ENCODE measurements around the gene CDH2.

CDH2 gene

DNA sequence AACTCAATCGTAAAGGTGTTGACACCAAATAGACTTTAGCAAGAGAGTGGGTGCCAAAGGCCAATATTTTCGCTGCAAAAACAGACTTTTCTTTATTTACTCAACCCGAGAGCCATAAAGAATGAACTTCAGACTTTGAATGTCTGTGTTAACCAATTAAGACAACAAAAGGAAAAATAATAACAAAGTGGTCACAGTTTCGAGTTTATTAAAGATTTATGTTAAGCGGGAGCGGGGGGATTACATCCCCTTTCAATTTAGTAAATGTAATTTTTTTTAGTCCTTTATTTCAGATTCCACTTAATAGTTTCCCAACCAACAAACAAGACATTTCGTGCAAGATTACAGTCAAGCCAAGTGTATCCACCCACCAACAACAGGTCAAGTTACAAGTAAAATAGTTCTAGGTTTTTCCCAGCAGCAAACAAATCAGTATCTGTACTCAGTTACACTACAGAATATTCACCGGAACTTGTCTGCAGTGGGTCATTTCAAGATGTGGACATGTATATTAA lies 9.0 kb downstream of the CDH2 start:
- DNase-seq, result no peak

DNA sequence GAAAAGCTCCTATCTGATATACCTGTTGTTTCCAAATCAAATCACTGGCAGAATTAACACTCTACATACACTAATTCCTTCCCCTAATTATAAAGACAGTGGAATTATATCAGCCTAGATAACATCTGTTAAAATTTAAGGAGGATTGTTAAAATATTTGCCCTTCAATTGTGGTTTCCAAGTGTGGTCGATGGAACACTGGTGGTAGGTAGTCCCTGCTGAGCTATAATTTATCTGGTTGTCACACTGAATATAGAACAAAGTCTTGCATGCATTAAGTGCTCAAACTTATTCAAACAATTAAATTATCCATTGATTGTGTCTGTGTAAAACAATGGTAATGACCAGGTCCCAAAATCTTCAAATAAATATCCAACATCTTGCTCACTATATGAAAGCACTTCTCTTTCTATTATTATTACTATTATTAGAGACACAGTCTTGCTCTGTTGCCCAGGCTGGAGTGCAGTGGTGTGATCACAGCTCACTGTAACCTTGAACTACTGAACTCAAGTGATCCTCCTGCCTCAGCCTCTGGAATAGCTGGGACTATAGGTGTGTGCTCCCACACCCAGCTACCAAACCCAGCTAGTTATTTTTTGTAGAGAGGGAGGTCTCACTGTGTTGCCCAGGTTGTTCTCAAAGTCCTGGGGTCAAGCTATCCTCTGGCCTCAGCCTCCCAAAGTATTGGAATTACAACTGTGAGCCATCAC lies 12.0 kb downstream of the CDH2 start:
- DNase-seq, result no peak

- DNase-seq, result no peak
Measured at GRCh38 chr18:28163201-28163775, 13.6 kb downstream of the CDH2 start.

DNA sequence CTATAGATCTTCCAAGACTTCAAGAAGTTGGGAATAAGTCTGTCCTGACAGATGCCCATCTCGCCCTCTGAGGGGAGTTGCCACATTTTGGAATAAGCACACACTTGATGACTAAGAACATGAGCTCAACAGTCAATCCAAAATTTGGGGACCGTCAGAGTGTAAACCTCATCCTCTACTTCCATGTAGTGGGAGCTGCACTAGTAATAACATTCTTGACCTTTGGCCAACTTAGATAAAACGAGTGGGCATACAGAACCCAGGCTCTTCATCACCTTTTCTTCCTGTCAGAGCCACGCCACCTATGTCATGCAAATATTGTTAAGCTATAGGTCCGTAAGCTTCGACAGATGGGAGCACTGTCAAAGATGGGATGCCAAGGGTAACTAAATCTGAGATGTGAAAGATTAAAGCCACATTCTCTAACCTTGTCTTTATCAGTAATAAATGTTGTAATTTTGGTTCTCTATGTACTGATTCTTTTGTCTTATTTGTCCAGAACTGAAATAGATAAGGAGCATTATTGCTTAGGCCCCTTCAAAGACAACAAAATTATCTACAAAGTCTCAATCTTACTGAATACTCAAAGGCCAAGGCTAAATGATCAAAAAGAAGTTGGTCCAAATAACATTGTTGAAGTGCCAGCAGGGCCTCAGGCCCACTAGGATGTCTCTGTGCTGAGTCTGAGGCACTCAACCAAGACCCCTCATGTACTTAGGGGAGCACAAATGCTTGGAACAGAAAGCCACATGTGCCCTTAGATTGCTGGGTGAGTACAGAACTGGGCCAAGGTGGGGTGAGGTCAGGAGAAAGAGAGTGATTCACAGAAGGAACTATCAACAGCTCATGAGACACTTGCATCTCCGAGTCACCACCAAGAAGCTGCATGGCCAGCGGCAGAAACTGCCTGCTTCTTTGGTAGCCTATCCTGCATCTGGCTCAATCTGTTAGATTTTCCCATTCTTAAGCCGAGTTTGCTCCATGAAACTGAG lies 15.0 kb downstream of the CDH2 start:
- no peak for DNase-seq

- no peak for DNase-seq
Measured at GRCh38 chr18:28159055-28159454, 17.9 kb downstream of the CDH2 start.

- no peak for DNase-seq
Measured at GRCh38 chr18:28158083-28158581, 18.8 kb downstream of the CDH2 start.

- peak; percentile 33 for DNase-seq
Measured at GRCh38 chr18:28153485-28154065, 23.4 kb downstream of the CDH2 start.

DNA sequence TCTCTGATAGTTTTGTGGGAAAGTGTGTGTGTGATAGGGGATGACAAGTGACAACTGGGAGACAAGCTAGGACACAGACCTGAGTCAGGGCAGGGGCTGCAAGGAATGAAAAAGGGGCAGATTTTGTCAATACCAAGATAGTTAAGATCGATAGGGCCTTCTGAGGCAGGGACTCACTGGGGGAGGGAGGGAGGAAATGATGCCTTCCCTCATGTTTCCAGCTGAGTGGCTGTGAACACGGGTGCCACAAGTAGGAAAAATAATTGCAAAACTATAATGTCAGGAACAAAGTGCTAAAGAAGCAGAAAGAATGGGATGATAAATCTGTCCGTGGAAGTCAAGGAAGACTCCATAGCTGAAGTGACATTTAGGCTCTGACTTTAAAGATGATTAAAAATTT lies 24.2 kb downstream of the CDH2 start:
- no peak for DNase-seq

DNA sequence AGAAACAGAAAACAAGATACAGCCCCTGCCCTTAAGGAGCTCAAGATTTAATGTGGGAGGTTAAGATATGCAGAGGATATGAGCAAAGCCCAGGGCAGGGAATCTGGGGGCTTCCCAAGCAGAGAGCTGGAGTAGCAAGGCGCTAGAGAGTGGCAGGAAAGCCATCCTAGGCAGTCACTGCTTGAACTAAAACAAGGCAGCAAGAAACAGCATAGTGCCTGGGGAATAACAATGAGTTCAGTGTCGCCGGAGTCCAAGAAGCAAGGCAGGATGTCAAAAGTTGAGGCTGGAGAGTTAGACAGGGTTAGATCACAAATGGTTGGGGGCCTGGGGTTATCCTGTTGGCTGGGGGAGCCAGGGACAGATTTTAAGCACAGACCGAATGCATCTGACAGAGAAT lies 24.6 kb downstream of the CDH2 start:
- no peak for DNase-seq

DNA sequence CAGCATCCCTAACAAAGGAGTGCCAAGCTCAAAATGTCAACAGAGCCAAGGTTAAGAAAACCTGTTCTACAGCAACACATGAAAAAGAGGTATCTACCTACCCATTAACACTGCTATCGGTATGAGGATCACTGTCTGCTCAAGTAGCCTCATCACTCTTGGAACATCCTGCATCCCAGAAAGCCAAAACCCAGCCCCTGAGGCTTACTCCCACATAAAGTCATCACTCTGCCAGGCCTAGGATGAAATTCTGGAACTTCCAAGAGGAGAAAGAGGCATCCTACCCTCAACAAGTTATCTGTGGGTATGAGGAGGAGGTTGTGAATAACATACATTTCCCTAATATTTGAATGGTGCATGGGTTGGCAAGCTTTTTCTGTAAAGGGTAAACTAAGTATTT lies 25.5 kb downstream of the CDH2 start:
- no peak for DNase-seq

- no peak for DNase-seq
Measured at GRCh38 chr18:28150925-28151324, 26.0 kb downstream of the CDH2 start.

- no peak for DNase-seq
Measured at GRCh38 chr18:28149810-28150420, 27.0 kb downstream of the CDH2 start.

DNA sequence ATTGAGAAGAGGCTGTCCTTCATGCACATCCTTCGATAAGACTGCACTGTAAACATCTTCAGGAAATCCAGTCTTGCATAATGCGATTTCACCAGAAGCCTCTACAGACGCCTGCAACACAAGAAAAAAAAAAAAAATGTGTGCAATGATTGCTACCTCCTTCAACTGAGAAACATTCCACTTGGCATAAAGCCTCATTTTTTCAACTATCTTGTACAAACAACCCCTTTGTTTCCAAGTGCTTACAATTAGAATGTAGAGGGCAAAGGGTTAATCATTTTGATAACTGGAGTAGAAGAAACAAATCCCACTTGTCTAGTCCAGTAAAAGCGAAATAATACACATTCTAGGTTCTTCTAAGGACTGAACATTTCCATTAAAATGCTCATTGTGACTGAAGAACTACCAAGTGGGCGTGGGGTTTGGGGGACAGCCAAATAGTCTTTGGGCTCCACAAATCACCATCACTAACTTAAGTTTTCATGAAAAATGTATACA lies 29.2 kb downstream of the CDH2 start:
- no peak for DNase-seq

DNA sequence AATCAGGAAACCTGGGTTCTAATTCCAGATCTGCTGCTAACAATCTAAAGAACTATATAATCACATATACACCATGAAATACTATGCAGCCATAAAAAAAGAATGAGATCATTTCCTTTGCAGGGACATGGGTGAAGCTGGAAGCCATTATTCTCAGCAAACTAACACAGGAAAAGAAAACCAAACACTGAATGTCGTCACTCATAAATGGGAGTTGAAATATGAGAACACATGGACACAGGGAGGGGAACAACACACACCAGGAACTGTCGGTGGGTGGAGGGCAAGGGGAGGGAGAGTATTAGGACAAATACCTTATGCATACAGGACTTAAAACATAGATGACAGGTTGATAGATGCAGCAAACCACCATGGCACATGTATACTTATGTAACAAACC lies 33.2 kb downstream of the CDH2 start:
- no peak for DNase-seq

DNA sequence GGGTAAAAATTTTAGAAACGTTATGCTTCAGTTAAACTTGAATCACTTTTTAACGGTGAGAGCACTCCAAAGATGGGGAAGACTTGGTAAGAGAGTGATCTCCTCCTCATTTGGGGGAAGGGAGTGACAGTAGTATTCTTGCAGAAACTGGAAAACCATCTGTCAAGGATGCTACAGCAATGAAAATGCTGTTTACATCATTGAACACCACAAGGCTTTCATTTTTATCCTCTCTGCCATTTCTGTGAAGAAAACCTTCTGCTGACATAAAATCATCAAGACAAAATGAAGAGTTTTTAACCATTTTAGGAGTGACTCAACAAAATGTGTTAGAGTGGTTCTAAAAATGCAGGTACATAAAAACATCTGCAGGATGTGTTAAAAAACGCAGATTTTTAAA lies 38.1 kb downstream of the CDH2 start:
- DNase-seq, result no peak

- no peak for DNase-seq
Measured at GRCh38 chr18:28136071-28136470, 40.9 kb downstream of the CDH2 start.

DNA sequence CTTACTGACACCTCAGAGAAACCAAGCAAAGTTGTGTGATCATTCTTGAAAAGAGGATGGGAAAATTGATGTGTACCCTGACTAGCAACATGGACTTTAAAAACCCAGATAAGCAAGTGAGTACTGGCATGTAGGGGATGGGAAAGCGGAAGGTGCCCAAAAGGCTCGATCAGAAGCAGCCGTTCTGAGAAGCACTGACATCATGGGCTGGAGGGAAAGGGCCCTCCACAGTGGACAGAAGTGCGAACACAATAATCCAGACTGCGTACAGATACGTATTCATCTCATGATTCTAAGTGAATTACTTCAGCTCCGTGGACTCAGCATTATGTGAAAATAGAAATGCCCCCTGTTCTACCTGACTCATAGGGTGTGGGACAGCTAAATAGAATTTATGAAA lies 42.2 kb downstream of the CDH2 start:
- DNase-seq, result no peak

- no peak for DNase-seq
Measured at GRCh38 chr18:28132084-28132483, 44.8 kb downstream of the CDH2 start.

DNA sequence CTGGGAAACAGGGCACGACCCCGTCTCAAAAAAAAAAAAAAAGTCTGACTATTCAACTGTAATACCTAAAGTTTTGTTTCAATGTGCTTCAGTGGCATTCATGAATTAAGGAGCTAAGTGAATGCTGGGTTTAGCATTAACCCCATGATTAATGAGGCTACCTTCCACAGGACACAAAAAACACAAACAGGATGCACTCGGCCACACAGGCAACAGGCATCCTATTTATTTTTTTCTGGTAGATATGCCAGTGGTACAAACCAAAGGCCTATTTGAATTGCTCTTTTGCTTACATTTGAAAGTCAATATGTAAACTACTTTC lies 48.3 kb downstream of the CDH2 start:
- no peak for DNase-seq

- no peak for DNase-seq
Measured at GRCh38 chr18:28127763-28128658, 48.9 kb downstream of the CDH2 start.

DNA sequence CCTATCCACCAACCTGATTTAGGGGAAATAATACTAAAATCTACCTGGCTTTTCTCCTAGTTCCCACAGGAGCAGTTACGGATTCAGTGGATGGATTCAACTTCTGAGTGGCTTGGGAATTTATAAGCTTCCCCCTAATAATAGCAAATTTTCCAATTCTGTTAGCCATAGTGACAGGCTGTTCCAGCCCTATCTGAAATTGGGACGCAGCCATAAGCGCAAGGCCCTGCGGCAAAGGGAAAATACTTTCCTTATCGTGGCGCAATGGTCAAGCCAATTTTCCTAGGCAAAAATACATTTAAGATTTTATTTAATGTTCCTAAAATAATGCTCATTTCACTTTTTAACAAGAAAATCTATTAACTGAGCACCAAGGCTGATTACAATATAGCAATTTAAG lies 49.7 kb downstream of the CDH2 start:
- no peak for DNase-seq

Measured in NCI-H446 treated with DMSO at 0.1 percent for 48 hours (cell line).